GM18502 (cell line): ENCODE data around the gene LZTS3.
"Not testable (repeated sequence)": the region's sequence is repeated elsewhere in the genome, so short reads cannot be mapped to it uniquely, and the experiment has no call there.

ENCODE experiments used
- ATAC-seq: cut with Tn5 transposase; IDR thresholded peaks from one replicate; pipeline ENCODE4 v1.9.1; 2021; ENCODE audit warnings: mild to moderate bottlenecking; ENCODE audit not compliant: unreplicated experiment, poor library complexity

Gene LZTS3

GRCh38 chr20:3168829-3169590 is 4.3 kb downstream of the LZTS3 start:
- ATAC-seq = no peak

GRCh38 chr20:3168079-3168828 is 5.1 kb downstream of the LZTS3 start:
- ATAC-seq = no peak

- no peak for ATAC-seq
Observed at GRCh38 chr20:3167738-3168078, 5.6 kb downstream of the LZTS3 start.

GRCh38 chr20:3166913-3167342 is 6.4 kb downstream of the LZTS3 start:
- ATAC-seq = no peak

GRCh38 chr20:3166338-3166912 is 6.9 kb downstream of the LZTS3 start:
- ATAC-seq = no peak

- ATAC-seq = no peak
Observed at GRCh38 chr20:3165473-3166337, 7.6 kb downstream of the LZTS3 start.

- ATAC-seq = no peak
Observed at GRCh38 chr20:3164763-3165410, 8.5 kb downstream of the LZTS3 start.

GRCh38 chr20:3164043-3164762 is 9.1 kb downstream of the LZTS3 start:
- no peak for ATAC-seq

- ATAC-seq = no peak
Observed at GRCh38 chr20:3163099-3164042, 10.0 kb downstream of the LZTS3 start.

GRCh38 chr20:3162080-3162611 is 11.2 kb downstream of the LZTS3 start:
- ATAC-seq = no peak

- no peak for ATAC-seq
Observed at GRCh38 chr20:3161316-3162079, 11.9 kb downstream of the LZTS3 start.

GRCh38 chr20:3160418-3160817 is 12.9 kb downstream of the LZTS3 start:
- ATAC-seq = no peak

GRCh38 chr20:3158968-3159431 is 14.3 kb downstream of the LZTS3 start:
- ATAC-seq = no peak

GRCh38 chr20:3157817-3158216 is 15.5 kb downstream of the LZTS3 start:
- ATAC-seq = no peak

GRCh38 chr20:3156811-3157619 is 16.3 kb downstream of the LZTS3 start:
- ATAC-seq = no peak

GRCh38 chr20:3152057-3152644 is 21.2 kb downstream of the LZTS3 start:
- not testable (repeated sequence) for ATAC-seq
